Measurements from ENCODE around the gene KCNE2. TPM values are rescaled to one million over a fixed set of nuclear protein-coding genes. Genes with fewer than 3 reads are reported as not detected.
"Not testable (repeated sequence)": the region's sequence is repeated elsewhere in the genome, so short reads cannot be mapped to it uniquely, and the experiment has no call there.

Gene KCNE2
- polyA plus RNA-seq, 3 donors, result 0.27 TPM; not detected in 2

DNA sequence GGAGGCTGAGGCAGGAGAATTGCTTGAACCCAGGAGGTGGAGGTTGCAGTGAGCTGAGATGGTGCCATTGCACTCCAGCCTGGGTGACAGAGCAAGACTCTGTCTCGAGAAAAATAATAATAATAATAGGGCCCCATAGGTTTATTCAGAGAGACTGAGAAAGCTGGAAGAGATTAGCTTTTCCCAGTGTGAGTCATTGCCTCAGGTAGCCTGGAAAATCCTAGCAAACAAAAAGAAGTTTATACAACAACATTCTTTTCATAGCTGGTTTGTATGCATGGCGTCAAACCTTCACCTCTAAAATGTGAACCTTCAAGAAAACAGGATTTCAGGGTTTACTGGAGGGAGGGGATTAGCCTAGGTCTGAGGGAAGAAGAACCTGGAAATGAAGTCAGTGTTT lies 19.3 kb downstream of the KCNE2 start:
- H4K20me1 ChIP-seq (ENCODE audit: insufficient read depth, low read length); DNase-seq; H3K27me3 Mint-ChIP-seq (ENCODE audit: low read depth in 3 of 3); H3K36me3 ChIP-seq (replicated peaks in 1 of 2; ENCODE audit: control insufficient read depth in 1 of 2, insufficient read depth in 2 of 2, low read length in 2 of 2); H3K79me2 ChIP-seq (ENCODE audit: insufficient read depth, low read length); H3K4me3 Mint-ChIP-seq; H3K9me3 ChIP-seq (replicated peaks in 1 of 2; ENCODE audit: control insufficient read depth in 1 of 2, insufficient read depth in 1 of 2, low read length in 2 of 2); H3K36me3 Mint-ChIP-seq; H3K4me1 Mint-ChIP-seq; H3K27ac ChIP-seq (ENCODE audit: low read depth in 1 of 2, low read length in 2 of 2); H3K27me3 ChIP-seq (ENCODE audit: control insufficient read depth in 2 of 2, insufficient read depth in 2 of 2, low read length in 2 of 2); intact Hi-C loops (cut with micrococcal nuclease); H3K9me3 Mint-ChIP-seq; H3K4me2 ChIP-seq (replicated peaks; ENCODE audit: extremely low read depth, low read length, poor library complexity, severe bottlenecking); H3K27ac Mint-ChIP-seq; H3K4me1 ChIP-seq (ENCODE audit: control insufficient read depth in 1 of 2, insufficient read depth in 2 of 2, low read length in 2 of 2); H3K4me3 ChIP-seq (replicated peaks in 1 of 3; ENCODE audit: low read depth in 2 of 3, low read length in 3 of 3); H3K9ac ChIP-seq (ENCODE audit: insufficient read depth, low read length, poor library complexity, severe bottlenecking); H2AFZ ChIP-seq (ENCODE audit: insufficient read depth, low read depth, low read length, poor library complexity, severe bottlenecking): not testable (repeated sequence)
- WGBS (ENCODE audit: insufficient coverage), result no CpG with 5 or more reads among the region's 2 CpGs

DNA sequence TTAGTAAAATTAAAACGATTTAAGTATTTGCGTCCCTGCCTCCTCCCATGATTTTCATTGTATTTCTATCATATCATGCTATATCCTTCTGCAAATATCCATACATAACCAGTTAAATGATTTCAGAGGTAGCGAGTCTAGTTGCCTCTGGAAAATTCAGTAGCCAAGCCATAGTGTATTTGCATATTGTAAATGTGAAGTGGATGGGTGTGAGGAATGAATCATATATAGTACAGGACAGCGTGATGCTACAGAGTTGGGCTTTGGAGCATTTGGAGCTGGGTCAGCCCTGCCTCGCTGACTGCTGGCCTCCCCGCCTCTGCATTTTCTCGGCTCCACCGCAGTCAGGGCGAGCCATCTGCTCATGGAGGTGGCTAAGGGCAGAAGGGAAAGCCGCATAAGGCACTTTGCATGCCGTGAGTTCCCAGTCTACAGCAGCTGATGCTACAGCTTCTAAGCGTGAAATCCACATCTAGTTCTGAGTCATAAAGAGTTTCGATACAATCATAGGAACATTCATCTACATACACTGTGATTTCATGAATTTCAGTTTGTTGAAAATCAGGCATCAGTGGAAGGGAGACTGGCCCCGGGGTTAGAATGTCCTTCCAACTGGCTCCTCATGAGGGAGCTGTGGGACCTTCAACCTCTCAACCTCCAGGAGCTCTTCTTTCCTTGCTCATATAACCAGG lies 20.1 kb downstream of the KCNE2 start:
- H4K20me1 ChIP-seq (ENCODE audit: insufficient read depth, low read length); H3K4me3 ChIP-seq (replicated peaks in 1 of 3; ENCODE audit: low read depth in 2 of 3, low read length in 3 of 3); H3K27me3 ChIP-seq (ENCODE audit: control insufficient read depth in 2 of 2, insufficient read depth in 2 of 2, low read length in 2 of 2); H3K9ac ChIP-seq (ENCODE audit: insufficient read depth, low read length, poor library complexity, severe bottlenecking); H3K4me1 ChIP-seq (ENCODE audit: control insufficient read depth in 1 of 2, insufficient read depth in 2 of 2, low read length in 2 of 2); H3K4me2 ChIP-seq (replicated peaks; ENCODE audit: extremely low read depth, low read length, poor library complexity, severe bottlenecking); H3K9me3 Mint-ChIP-seq; H3K27ac Mint-ChIP-seq; H3K4me1 Mint-ChIP-seq; DNase-seq; H3K27ac ChIP-seq (ENCODE audit: low read depth in 1 of 2, low read length in 2 of 2); H3K36me3 ChIP-seq (replicated peaks in 1 of 2; ENCODE audit: control insufficient read depth in 1 of 2, insufficient read depth in 2 of 2, low read length in 2 of 2); H3K9me3 ChIP-seq (replicated peaks in 1 of 2; ENCODE audit: control insufficient read depth in 1 of 2, insufficient read depth in 1 of 2, low read length in 2 of 2); H3K4me3 Mint-ChIP-seq; H3K79me2 ChIP-seq (ENCODE audit: insufficient read depth, low read length); H3K27me3 Mint-ChIP-seq (ENCODE audit: low read depth in 3 of 3); H3K36me3 Mint-ChIP-seq; H2AFZ ChIP-seq (ENCODE audit: insufficient read depth, low read depth, low read length, poor library complexity, severe bottlenecking); intact Hi-C loops (cut with micrococcal nuclease): not testable (repeated sequence)
- WGBS (ENCODE audit: insufficient coverage), result no CpG with 5 or more reads among the region's 14 CpGs

DNA sequence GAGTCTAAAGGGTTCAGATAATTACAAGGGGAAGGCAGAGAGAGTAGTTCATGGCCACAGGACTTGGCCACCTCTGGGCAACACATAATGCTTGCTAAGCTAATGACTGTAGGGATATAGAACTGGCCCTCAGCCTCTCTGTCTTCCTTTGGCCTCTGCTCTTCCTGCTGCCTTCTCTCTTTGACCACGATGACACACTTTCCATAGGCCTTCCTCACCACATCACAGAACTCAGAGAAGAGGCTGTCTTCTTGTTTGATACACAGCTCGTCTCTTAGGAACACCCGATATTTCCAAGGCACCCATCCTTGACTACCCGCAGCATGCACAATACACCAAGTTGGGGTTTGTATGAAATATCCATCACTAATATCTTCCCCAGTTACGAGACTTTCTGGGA lies 36.7 kb downstream of the KCNE2 start:
- H3K9ac ChIP-seq (ENCODE audit: insufficient read depth, low read length, poor library complexity, severe bottlenecking); H4K20me1 ChIP-seq (ENCODE audit: insufficient read depth, low read length); H3K4me3 ChIP-seq (replicated peaks in 1 of 3; ENCODE audit: low read depth in 2 of 3, low read length in 3 of 3); H3K27me3 ChIP-seq (ENCODE audit: control insufficient read depth in 2 of 2, insufficient read depth in 2 of 2, low read length in 2 of 2); H3K4me1 ChIP-seq (ENCODE audit: control insufficient read depth in 1 of 2, insufficient read depth in 2 of 2, low read length in 2 of 2); H3K36me3 ChIP-seq (replicated peaks in 1 of 2; ENCODE audit: control insufficient read depth in 1 of 2, insufficient read depth in 2 of 2, low read length in 2 of 2); H3K79me2 ChIP-seq (ENCODE audit: insufficient read depth, low read length); H3K4me3 Mint-ChIP-seq; H3K9me3 Mint-ChIP-seq; DNase-seq; H2AFZ ChIP-seq (ENCODE audit: insufficient read depth, low read depth, low read length, poor library complexity, severe bottlenecking); H3K27ac ChIP-seq (ENCODE audit: low read depth in 1 of 2, low read length in 2 of 2); H3K4me1 Mint-ChIP-seq; intact Hi-C loops (cut with micrococcal nuclease); H3K4me2 ChIP-seq (replicated peaks; ENCODE audit: extremely low read depth, low read length, poor library complexity, severe bottlenecking); H3K36me3 Mint-ChIP-seq; H3K9me3 ChIP-seq (replicated peaks in 1 of 2; ENCODE audit: control insufficient read depth in 1 of 2, insufficient read depth in 1 of 2, low read length in 2 of 2); H3K27ac Mint-ChIP-seq; H3K27me3 Mint-ChIP-seq (ENCODE audit: low read depth in 3 of 3): not testable (repeated sequence)
- WGBS (ENCODE audit: insufficient coverage), result no CpG with 5 or more reads among the region's 5 CpGs

DNA sequence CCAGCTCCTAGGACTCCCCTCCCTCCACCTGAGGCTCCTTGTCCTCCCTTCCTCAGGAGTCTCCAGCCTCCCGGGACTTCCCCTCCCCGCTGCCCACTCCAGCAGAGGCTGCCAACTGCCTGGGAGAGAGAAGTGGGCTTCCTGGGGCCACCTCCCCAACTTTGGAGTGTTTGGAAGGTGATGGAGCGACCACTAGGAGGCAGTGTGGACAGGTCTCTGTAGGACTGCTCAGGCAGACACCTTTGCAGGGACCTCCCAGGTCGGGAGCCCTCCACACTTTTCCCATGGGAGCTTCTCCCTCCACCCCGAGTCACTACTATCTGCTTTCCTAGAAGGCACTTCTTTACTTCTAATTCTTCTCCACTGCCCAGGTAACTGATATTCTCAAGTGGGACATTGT lies 40.9 kb downstream of the KCNE2 start:
- H3K4me3 Mint-ChIP-seq; H3K9me3 Mint-ChIP-seq; H3K27ac Mint-ChIP-seq; H4K20me1 ChIP-seq (ENCODE audit: insufficient read depth, low read length); H2AFZ ChIP-seq (ENCODE audit: insufficient read depth, low read depth, low read length, poor library complexity, severe bottlenecking); H3K9me3 ChIP-seq (replicated peaks in 1 of 2; ENCODE audit: control insufficient read depth in 1 of 2, insufficient read depth in 1 of 2, low read length in 2 of 2); H3K36me3 ChIP-seq (replicated peaks in 1 of 2; ENCODE audit: control insufficient read depth in 1 of 2, insufficient read depth in 2 of 2, low read length in 2 of 2); H3K4me2 ChIP-seq (replicated peaks; ENCODE audit: extremely low read depth, low read length, poor library complexity, severe bottlenecking); H3K79me2 ChIP-seq (ENCODE audit: insufficient read depth, low read length); H3K4me3 ChIP-seq (replicated peaks in 1 of 3; ENCODE audit: low read depth in 2 of 3, low read length in 3 of 3); H3K27me3 ChIP-seq (ENCODE audit: control insufficient read depth in 2 of 2, insufficient read depth in 2 of 2, low read length in 2 of 2); intact Hi-C loops (cut with micrococcal nuclease); H3K4me1 ChIP-seq (ENCODE audit: control insufficient read depth in 1 of 2, insufficient read depth in 2 of 2, low read length in 2 of 2); H3K4me1 Mint-ChIP-seq; H3K27me3 Mint-ChIP-seq (ENCODE audit: low read depth in 3 of 3); H3K36me3 Mint-ChIP-seq; DNase-seq; H3K27ac ChIP-seq (ENCODE audit: low read depth in 1 of 2, low read length in 2 of 2); H3K9ac ChIP-seq (ENCODE audit: insufficient read depth, low read length, poor library complexity, severe bottlenecking): not testable (repeated sequence)
- no CpG with 5 or more reads among the region's 5 CpGs for WGBS (ENCODE audit: insufficient coverage)

All from CD14-positive monocyte (primary cell).